Measurements from ENCODE around the gene SPATA9. TPM values are rescaled to one million over a fixed set of nuclear protein-coding genes. Genes with fewer than 3 reads are reported as not detected.

The SPATA9 gene
- total and polyA plus RNA-seq, 2 of the 13 experiments (the other 11 are each of a cell fraction or from before 2014, with no cell fraction given) = not detected

GRCh38 chr5:95730730-95731570, 48.2 kb upstream of the SPATA9 start, which contains the start of gene RHOBTB3 (continued):
- TF ChIP-seq ZNF501 (CRISPR knock-in tag; IDR thresholded peaks at IDR 0.05) (no peak), ZNF260 (CRISPR knock-in tag; IDR thresholded peaks at IDR 0.05; ENCODE audit: borderline replicate concordance, low read depth) (no peak), ZNF775 (CRISPR knock-in tag; IDR thresholded peaks at IDR 0.05; ENCODE audit: borderline replicate concordance) (no peak), IKZF1 (IDR thresholded peaks at IDR 0.05) (no peak), ZNF740 (CRISPR knock-in tag; IDR thresholded peaks at IDR 0.05) (peak; percentile 70; the same call in 1 of the 2 replicates), PLRG1 (conservative IDR thresholded peaks at IDR 0.05) (no peak), RELA (CRISPR knock-in tag; IDR thresholded peaks at IDR 0.05) (no peak), NFE2L1 (CRISPR knock-in tag; IDR thresholded peaks at IDR 0.05; ENCODE audit: borderline replicate concordance) (no peak), NFE2L2 (IDR thresholded peaks at IDR 0.05; ENCODE audit: low read length) (no peak), ZFP36L2 (CRISPR knock-in tag; IDR thresholded peaks at IDR 0.05) (no peak), ZNF674 (CRISPR knock-in tag; IDR thresholded peaks at IDR 0.05; ENCODE audit: low read depth) (no peak), PCBP1 (IDR thresholded peaks at IDR 0.05; ENCODE audit: borderline replicate concordance, low read depth, low read length) (no peak), ZNF350 (CRISPR knock-in tag; IDR thresholded peaks at IDR 0.05; ENCODE audit: borderline replicate concordance, low read depth) (no peak), PHF21A (CRISPR knock-in tag; IDR thresholded peaks at IDR 0.05) (no peak), CCDC6 (CRISPR knock-in tag; IDR thresholded peaks at IDR 0.05) (no peak), ZNF10 (CRISPR knock-in tag; IDR thresholded peaks at IDR 0.05; ENCODE audit: borderline replicate concordance, low read depth) (no peak), IRF9 (CRISPR knock-in tag; IDR thresholded peaks at IDR 0.05; ENCODE audit: borderline replicate concordance) (no peak; the same call in 1 of the 2 replicates), ZNF280D (CRISPR knock-in tag; IDR thresholded peaks at IDR 0.05) (no peak), ZSCAN5A (CRISPR knock-in tag; IDR thresholded peaks at IDR 0.05; ENCODE audit: borderline replicate concordance) (no peak), ZSCAN9 (CRISPR knock-in tag; IDR thresholded peaks at IDR 0.05; ENCODE audit: borderline replicate concordance) (0 out of 2 replicates have a peak, but pooled peaks have one; percentile 55), FOXP1 (IDR thresholded peaks at IDR 0.05) (no peak), FOXP1 (CRISPR knock-in tag; IDR thresholded peaks at IDR 0.05) (no peak), RFXANK (CRISPR knock-in tag; IDR thresholded peaks at IDR 0.05) (no peak), SCMH1 (CRISPR knock-in tag; IDR thresholded peaks at IDR 0.05; ENCODE audit: borderline replicate concordance) (no peak), ZNF256 (CRISPR knock-in tag; conservative IDR thresholded peaks at IDR 0.05) (no peak)
